AG10803 (cell line): Measurements from ENCODE around the gene FAM83D.

ENCODE experiments used
- DNase-seq: peaks from one replicate; pipeline ENCODE4 v3.0.0; 2010; ENCODE audit warnings: low read depth
- H3K4me3 ChIP-seq: 2 replicates; pipeline ENCODE4 v1.5.1; 2011; ENCODE audit warnings: mild to moderate bottlenecking, low read length, control low read depth
- CTCF ChIP-seq: conservative IDR thresholded peaks from 2 replicates; pipeline ENCODE4 v1.5.1; 2011; ENCODE audit warnings: mild to moderate bottlenecking, low read length, control low read depth, inconsistent platforms

Gene FAM83D

GRCh38 chr20:38896009-38896594 lies 30.1 kb upstream of the FAM83D start:
- no peak for TF ChIP-seq CTCF
- DNase-seq: no peak
- no peak overlapping the region for H3K4me3 ChIP-seq

- TF ChIP-seq CTCF: no peak
- DNase-seq: no peak
- H3K4me3 ChIP-seq: no peak overlapping the region
Measured at GRCh38 chr20:38897267-38897666, 28.9 kb upstream of the FAM83D start.

- no peak for DNase-seq
- no peak overlapping the region for H3K4me3 ChIP-seq
- TF ChIP-seq CTCF: no peak
Measured at GRCh38 chr20:38900606-38901005, 25.6 kb upstream of the FAM83D start.

GRCh38 chr20:38902601-38903000 lies 23.6 kb upstream of the FAM83D start:
- no peak overlapping the region for H3K4me3 ChIP-seq
- no peak for DNase-seq
- no peak for TF ChIP-seq CTCF

- no peak for TF ChIP-seq CTCF
- DNase-seq: no peak
Measured at GRCh38 chr20:38903335-38903734, 22.9 kb upstream of the FAM83D start.

GRCh38 chr20:38905375-38905774 lies 20.8 kb upstream of the FAM83D start:
- no peak for DNase-seq
- no peak overlapping the region for H3K4me3 ChIP-seq
- no peak for TF ChIP-seq CTCF

More at GRCh38 chr20:38903335-38903734, 22.9 kb upstream of the FAM83D start:
- no peak overlapping the region for H3K4me3 ChIP-seq

- DNase-seq: no peak
- TF ChIP-seq CTCF: no peak
- H3K4me3 ChIP-seq: no peak overlapping the region
Measured at GRCh38 chr20:38907918-38908677, 18.1 kb upstream of the FAM83D start.
